GF-D8 (cell line): ENCODE data around the gene TSHR.

Experiments
- DNase-seq: peaks from one replicate; lab custom pipeline; 2025; lab: John Stamatoyannopoulos, UW

TSHR gene

DNA sequence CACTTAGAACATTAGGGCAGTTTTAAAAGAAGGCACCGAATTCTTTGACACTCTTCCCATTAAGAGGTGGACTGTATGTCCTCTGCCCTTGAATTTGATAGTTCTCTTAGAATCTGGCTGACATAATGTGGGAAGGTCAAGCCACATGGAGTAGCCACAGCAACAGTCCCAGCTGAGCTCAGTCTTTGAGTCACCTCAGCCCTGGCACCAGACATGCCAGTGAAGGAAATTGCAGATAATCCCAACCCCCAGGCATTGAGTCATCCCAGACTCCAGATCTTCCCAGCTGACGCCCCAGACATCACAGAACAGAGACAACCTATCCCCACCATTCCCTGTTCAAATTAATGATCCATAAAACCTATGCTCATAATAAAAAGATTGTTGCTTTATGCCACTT, 181.9 kb downstream of the TSHR start:
- DNase-seq, result no peak

DNA sequence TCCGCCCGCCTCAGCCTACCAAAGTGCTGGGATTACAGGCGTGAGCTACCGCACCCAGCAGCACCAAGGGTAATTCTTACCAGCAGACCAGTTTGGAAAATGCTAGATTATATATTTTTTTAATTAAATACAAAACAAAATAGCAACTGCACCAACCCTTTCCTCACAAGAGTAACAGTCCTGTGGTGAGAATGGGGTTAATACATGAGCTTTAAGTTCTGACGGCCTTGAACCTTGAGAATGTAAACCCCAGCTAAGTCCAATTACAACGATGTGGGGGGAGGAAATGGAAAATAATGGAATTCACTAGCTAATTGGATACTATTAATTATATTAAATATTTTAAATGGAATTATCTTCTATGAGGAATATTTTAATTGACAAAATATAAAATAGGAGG, 183.0 kb downstream of the TSHR start:
- no peak for DNase-seq

DNA sequence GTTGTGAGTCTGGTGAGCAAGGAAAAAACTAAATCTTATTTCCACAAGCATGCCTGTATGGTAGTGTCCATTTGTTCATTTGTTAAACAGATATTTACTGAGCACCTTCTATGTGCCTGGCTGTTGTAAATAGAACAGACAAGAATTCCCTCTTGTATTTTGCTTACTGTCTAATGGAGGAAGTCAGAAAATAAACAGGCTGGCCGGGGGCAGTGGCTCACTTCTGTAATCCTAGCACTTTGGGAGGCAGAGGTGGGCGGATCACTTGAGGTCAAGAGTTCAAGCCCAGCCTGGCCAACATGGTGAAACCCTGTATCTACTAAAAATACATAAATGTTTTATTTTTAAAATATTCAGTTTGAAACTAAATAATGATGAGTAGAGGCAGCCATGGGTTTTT, 186.0 kb downstream of the TSHR start:
- no peak for DNase-seq

DNA sequence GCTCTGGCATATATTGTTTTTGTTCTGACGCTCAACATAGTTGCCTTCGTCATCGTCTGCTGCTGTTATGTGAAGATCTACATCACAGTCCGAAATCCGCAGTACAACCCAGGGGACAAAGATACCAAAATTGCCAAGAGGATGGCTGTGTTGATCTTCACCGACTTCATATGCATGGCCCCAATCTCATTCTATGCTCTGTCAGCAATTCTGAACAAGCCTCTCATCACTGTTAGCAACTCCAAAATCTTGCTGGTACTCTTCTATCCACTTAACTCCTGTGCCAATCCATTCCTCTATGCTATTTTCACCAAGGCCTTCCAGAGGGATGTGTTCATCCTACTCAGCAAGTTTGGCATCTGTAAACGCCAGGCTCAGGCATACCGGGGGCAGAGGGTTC, 188.4 kb downstream of the TSHR start:
- no peak for DNase-seq

DNA sequence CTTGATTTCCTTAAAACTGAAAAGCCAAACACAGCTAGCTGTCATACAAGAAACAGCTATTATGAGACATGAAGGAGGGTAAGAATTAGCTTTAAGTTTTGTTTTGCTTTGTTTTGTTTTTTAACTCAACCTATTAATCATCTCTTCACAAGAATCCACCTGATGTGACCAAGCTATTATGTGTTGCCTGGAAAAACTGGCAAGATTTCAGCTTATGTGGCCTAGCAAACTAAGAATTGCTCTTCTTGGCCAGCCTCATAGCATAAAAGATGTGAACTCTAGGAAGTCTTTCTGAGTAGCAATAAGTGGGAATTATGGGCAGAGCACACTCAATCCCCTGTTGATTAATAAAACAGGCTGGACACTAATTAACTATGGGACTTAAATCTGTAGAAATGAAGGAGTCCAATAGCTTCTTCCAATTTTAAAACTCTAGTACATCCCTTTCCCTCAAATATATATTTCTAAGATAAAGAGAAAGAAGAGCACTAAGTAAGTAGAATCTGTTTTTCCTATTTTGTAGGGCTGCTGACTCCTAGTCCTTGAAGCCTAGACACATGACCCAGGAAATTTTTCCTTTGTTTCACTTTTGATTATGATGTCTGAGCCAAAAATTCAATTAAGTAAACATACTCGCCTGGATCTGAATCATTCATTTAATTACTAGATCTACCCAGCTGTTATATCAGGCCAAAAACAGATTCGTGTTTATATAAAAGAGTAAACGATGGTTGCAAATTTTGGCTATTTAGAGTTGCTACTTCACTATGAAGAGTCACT, 189.6 kb downstream of the TSHR start:
- DNase-seq, result no peak

DNA sequence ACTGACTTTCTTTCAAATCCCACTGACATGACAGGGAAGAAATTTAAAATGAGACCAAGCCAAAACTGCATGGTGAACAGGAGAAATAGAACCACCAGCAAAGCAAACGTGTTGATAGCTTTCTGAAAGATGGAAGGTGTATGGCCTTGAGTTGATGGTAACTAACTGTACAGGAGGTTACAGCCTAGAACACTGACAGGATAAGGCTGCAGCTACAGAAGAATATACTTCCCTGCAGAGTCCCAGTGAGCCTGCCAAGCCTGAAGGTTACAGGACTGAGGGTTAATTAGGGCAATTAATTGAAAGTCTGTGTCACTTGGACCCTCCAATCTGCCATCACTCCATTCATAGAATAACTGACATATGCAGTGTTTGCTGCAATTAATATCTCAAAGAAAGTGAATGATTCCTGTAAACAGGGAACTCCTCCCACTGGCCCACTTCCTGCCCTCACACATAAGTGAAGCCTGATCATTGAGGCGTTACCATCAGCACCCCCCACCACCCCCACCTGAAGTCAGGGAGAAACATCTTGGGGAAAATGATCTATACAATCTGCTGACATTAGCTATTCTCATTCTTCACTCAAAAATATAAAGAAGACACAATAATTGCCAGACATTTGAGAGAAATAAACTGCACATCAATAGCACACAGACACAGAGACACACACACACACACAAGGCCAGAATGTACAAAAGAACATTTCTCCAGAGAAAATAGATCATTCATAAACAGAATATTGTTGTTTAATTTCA, 191.9 kb downstream of the TSHR start:
- no peak for DNase-seq

DNA sequence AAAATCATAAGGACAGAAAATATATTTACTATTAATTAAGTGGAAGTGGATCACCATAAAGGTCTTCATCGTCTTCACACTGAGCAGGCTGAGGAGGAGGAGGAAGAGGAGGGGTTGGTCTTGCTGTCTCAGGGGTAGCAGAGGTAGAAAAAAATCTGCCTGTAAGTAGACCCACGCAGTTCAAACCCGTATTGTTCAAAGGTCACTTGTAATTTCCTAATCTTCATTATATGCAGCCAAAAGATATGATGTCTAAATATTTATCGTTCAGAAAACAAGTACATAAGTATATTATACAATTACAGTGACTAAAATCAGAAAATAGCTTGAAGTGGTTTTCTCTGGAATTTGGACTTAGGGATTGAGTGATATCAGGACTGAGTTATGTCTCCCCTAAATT, 193.2 kb downstream of the TSHR start:
- DNase-seq, result no peak

DNA sequence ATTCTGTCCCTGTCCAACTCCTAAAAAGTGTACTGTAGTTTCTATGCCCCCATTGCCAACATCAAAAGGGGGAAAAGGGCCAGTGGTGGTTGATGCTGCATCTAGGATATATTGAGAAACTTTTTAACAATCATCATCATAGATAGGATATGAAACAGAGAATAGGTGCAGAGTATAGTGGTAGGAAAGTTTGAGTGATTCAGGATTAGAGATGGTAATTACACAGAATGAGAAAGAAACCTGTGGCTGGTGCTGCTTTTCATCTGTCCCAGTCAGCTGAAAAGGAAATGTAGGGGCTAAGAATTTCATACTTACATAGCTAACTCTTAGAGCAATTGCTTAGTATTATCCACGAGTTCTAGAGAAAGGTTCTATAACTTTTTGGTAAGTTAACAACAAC, 197.8 kb downstream of the TSHR start:
- DNase-seq, result no peak

DNA sequence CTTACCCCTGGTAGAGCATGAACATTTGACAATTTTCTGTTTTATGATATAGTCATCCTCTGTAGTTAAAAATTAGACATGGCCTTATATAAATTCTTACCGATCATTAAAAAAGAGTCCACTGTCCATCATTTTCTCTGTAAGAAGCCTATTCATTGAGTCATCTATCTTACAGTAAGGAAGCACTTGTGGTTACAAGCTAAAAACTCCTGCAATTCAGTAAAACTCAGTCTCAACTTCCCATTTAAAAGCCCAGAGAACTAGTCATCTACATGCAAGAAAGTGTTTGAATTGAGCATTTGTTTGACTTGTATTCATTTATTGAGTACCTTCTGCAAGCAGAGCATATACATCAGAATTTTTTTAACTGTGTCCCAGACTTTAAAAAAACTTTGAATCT, 202.0 kb downstream of the TSHR start:
- no peak for DNase-seq

DNA sequence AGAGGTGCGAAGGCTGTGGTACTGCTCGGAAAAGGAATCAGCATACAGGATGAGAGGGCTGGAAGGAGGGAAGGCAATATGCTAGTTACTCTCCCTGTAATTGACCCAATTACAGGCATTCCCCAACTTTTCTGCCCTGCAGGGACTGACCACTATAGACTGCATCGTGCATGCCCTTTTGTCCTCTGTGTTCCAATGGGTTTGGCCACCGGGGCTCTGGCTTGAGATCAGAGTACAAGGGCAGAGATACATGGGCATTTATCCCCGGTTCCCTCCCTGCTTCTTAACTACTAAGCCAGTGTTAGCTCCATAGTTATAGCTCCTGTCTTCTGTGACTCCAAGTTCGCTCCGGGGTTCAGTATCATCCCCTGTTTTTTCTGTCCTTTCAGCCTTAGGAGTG, 205.7 kb downstream of the TSHR start:
- DNase-seq, result no peak

DNA sequence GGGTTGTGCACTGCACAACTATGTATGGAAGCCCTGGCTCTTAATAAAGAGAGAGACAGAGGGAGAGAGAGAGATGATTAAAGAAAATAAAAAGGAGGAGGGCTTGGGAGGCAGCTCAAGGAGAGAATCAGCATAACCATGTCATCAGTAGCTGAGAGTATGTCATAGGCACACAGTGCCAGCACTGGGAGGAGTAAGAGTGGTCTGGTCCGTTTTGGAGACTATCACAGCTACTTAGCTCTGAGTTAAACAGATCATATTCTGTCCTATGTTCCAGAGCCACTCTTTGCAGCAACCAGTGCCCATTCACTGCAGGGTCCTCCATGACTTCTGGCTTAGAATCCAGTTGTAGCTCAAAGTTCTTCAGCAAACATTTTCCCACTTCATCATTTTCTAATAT, 206.3 kb downstream of the TSHR start:
- no peak for DNase-seq

DNA sequence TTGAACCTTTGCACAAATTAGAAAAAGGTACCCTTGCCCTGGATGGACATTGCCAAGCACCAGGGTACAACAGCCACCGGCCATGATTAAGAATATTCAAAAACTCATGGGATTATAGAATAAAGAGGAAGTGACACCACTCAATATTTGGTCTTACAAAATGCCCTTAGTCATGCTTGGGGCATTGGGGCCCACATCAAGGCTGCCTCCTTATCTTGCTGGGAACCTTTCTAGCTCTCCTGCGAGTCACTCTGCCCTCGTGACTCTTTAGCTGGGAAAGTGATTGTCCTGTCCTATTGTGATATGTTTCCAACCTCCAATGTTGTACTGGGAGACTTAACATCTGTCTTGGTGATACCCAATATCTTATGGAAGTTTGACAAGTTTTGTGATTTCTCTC, 207.5 kb downstream of the TSHR start:
- peak; percentile 20 for DNase-seq

DNA sequence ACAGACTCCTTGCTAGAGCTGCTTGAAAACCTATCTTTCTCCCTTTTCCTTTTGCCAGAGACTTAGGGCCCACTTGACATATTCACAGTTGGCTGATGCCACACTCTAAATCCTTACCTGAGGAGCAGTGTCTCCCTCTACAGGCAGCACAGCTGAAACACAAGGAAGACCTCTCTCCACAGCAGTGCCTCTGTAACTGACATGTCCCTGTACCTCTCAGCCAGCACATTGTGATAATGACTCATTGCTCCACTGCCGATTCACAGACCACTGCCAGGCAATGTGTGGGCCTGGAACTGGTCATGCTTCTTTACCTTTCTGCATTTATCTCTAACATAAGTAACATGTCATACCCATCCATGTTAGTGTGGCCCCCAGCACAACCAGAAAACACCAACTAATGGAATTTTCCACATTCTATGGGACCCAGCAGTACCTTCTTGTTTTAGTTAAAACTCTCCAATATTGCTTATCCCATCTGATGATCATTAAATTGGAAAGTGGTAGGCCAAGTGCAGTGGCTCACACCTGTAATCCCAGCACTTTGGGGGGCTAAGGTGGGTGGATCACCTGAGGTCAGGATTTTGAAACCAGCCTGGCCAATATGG, 208.8 kb downstream of the TSHR start:
- DNase-seq, result peak; percentile 30

DNA sequence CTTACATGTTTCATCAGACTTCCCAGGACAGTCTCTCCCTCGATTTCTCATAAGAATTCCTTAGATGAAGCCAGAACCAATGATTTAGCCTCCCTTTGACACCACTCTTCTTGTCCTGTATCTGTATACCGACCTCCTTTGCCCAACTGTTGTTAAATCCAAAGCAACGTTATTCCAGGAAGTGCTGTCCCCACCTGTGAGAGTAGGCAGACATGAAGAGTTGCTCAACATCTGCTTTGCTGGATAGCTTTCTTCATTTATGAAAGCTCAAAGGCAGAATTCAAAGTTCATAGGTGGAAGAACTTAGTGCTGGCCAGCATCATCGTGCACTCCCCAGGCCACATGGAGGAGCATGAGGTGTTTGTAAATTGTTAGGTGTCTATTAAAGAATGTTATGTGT, 209.8 kb downstream of the TSHR start:
- peak; percentile 22 for DNase-seq

DNA sequence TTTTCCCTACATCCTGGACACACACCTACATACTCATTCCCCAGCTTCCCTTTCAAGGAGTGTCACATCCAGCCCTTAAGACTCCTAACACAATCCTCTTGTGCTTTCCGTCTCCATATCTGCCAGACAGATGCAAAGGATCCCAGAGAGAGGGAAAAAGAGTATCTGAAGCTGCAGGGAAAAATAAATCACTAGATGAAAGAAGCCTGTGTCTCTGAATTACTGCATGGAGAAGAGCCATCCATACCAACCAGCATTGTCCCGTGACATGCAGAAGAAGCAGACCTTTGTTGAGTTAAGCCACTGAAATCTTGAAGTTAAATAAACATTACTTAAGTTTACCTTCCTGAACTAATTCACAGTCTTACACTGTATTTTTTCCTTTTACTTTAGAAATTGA, 210.7 kb downstream of the TSHR start:
- DNase-seq, result no peak

DNA sequence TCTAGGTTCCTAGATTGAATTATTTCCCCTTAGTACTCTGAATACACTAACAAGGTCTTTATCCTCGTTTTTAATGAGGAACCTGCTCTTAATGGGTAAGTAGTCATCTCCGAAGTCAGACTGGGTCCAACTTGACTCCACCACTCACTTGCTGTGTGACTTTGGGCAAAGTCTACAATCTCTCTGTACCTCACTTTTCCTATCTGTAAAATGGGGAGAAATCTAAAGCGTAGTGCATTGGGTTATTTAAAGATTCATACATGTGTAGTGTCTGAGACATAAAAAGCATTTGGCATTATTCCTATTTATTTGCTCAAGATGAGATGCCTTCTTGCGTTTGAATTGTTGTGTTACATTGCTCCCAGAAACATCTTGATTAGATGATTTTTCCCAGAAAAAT, 213.8 kb downstream of the TSHR start:
- no peak for DNase-seq

DNA sequence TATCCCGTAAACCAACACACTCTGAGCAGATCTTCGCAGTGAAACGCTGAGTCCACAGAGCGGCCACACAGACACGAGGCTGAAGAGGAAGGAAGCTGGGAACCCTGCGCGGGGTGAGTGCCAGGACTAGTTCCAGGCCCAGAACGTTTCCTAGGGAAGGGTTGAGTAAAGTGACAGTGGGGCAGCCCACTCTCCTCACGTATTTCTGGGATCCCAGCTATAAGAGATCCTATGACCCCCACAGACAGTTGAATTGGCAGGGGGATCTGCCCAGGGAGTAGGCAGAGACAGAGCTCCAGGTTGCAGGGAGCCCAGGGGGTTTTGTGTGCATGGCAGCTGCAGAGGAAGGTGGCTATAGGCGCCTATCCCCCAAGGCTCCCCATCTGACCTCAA, 214.3 kb downstream of the TSHR start:
- peak; percentile 24 for DNase-seq

DNA sequence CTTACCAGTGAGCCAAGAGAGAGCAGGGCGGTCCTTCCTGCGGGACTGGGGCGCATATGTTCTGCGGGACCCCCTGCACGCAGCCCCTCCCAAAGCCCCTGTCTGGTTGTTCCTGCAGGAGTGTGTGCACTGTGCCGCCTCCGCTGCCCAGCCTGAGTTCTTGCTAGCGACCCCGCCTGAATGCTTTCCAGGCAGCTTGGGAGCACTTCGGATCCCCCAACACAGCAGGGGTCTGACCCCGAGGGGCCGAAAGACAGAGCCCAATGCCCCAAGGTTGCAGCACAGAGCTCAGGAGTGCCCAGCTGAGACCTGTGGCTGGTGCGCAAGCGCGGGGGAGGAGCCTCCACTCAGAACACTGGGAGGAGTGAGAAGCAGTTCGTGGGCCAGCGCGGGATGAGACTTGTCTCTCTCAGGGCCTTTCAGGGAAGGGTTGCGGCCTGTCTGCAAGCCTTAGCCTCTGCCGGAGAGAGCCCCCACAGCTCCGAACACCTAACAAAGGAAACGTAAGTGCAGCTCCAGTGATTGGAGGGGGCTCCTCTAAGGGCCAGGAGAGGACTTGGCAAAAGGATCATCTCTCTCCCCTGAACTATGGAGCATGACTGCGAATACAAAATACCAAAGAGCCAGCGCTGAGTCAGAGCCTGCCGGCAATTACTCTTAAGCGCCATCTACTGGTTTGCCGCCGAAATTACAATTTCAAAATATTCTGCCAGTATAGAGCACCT, 214.8 kb downstream of the TSHR start:
- DNase-seq, result peak; percentile 58

DNA sequence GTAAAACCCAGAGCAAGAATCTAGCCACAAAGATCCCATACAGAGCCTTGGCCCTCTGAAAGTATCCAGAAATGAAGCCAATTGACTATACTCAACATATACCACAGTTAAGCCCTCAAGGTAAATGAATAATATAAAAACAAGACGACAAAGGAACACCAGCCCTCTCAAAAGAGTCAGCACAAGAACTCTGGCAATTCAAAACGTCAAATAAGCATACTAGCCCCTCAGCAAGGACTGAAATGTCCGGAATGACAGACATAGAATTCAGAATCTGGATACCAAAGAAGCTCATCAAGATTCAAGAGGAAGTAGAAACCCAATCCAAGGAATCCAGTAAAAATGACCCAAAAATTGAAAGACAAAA, 215.4 kb downstream of the TSHR start:
- no peak for DNase-seq

DNA sequence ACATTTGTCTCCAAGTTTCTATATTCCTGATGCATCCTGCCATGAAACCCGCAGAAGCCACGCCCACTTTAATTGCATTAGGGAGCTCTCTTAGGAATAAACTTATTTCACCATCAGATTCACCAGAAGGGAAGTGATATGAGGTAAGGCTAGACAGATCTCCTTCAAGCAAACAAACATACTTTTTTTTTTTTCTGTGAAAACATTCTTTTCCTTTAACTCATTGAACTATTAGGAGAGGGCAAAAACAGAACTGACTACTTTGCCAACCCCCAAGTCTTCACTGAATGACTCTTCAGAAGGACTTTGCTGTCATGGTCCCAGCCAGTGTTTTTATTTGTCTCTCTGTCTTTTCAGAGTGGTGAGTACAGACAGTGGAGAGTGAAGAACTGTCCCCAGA, 216.9 kb downstream of the TSHR start:
- DNase-seq, result no peak

DNA sequence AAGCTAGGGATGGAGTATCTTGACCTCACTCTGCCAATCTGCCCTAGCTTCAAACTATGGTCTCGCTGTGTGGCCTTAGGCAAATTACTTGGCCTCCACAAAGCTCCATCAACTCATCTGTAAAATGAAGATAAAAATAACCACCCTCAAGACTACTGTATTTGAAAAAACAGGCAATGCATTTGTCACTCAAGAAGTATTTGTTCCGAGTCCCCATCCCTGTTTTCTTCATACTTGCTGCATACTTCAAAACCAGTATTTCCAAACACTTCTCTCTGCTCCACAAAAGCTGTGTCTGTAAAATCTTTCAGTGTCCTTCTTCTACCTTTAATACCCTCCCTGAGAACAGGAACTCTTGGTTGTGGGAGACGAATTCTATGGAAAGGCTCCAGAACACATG, 217.5 kb downstream of the TSHR start:
- DNase-seq, result no peak

DNA sequence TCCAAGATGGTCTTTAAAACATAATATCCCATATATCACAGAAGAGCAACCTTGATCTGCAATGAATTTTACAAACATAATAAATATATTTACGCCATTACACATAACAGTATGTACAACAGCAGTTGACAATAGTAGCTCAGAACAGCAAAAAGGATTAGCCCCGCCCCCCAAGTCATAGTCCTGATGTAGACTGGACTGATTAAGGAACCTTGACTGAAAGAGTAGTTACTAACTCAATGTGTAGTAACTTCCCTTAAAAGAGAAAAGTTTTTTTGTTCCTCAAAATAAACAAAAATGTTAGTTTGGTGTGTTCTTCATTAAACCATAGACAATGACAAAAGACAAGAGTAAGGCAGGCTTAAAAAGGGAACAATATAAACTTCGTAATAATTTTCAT, 220.8 kb downstream of the TSHR start:
- DNase-seq, result no peak

DNA sequence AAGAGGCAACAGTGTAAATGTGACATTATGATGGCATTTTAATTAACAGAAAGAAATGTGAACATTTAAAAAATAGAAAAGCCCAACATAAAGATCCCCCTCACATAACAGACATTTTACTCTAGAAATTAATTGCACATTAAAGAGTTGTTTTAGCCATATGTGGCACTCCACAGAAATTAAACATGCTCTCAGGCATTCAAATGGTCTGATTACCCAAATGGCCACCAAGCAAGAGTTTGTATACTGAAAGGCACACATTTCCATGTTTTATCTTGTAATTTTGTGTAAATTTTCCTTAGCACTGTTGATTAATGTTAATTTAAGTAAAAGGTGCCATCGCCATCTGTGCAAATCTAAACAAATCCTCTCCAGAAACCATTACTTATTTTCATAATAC, 221.8 kb downstream of the TSHR start:
- DNase-seq, result no peak
